ENCODE results near the gene SPARCL1. TPM values are rescaled to one million over a fixed set of nuclear protein-coding genes. Genes with fewer than 3 reads are reported as not detected.

SPARCL1 gene
- total and polyA plus RNA-seq, 2 experiments from 2014 or later, result 1.5 to 2.4 TPM

DNA sequence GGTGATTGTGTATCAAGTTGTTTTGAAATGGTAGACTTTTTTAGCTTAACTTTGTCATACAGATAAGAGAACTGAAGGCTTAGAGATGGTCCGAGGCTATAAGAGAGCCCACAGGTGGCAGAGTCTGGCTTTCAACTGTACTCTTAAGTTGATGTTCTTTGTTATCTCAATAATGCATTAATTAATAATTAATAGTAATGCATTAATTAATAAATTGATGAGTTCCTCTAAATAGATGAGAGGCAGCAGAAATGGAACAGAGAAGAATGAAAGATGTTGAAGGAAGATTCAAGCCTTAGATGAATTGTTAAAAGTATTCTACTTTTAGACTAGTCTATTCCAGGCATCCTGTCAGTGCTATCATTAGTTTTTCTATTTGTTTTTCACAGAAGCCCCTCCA is 84.4 kb downstream of the SPARCL1 start (continued):
- TF ChIP-seq NANOG (IDR thresholded peaks at IDR 0.05; ENCODE audit: borderline replicate concordance) (no peak), JUNB (IDR thresholded peaks at IDR 0.05; ENCODE audit: unreplicated experiment) (no peak)

DNA sequence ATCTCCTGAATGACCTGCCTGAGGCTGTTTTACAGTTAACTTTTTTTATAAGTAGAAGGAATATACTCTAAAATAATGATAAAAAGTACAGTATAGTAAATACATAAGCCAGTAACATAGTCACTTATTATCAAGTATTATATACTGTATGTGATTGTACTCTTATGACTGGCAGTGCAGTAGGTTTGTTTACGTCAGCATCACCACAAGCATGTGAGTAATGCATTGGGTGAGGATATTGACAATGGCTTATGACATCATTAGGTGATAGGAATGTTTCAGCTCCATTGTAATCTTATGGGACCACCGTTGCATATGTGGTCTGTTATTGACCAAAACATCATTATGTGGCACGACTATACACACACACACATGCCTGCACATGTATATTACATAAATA is 86.3 kb downstream of the SPARCL1 start:
- Mint-ChIP-seq H3K36me3 (ENCODE audit: low read depth) (peaks cover 27% of the 10 kb centered on the region), H3K9me3 (no peaks in the 10 kb centered on the region), H3K4me3 (no peak overlapping the region), H3K4me1 (no peaks in the 10 kb centered on the region), H3K27me3 (ENCODE audit: insufficient read depth, low read depth, poor library complexity) (peaks cover 3% of the 10 kb centered on the region), H3K27ac (no peak overlapping the region)
- H3K27me3 ChIP-seq (ENCODE audit: insufficient read depth), result no peaks in the 10 kb centered on the region
- DNase-seq (ENCODE audit: low spot score) (no peak), ATAC-seq (no peak)
- H3F3A ChIP-seq (replicated peaks; ENCODE audit: low read depth), result no peaks in the 10 kb centered on the region
- no peaks in the 10 kb centered on the region for H3K9me2 ChIP-seq (ENCODE audit: insufficient read depth)
- H2AFZ ChIP-seq, result no peak overlapping the region
- H3K4me2 ChIP-seq, result no peak overlapping the region
- H3K4me1 ChIP-seq (ENCODE audit: insufficient read depth), result no peaks in the 10 kb centered on the region
- peaks cover 11% of the 10 kb centered on the region for H4K20me1 ChIP-seq (replicated peaks; ENCODE audit: insufficient read depth)
- no peak overlapping the region for H3K27ac ChIP-seq (ENCODE audit: low read depth)
- H3K36me3 ChIP-seq (ENCODE audit: insufficient read depth), result peaks cover 15% of the 10 kb centered on the region; the same call in 1 of the 2 replicates
- no peak for TF ChIP-seq POLR2AphosphoS5 (IDR thresholded peaks at IDR 0.05; ENCODE audit: low read depth)
- no peak for TF ChIP-seq STAT1 (IDR thresholded peaks at IDR 0.05; ENCODE audit: unreplicated experiment)
- no peak for TF ChIP-seq NANOG (IDR thresholded peaks at IDR 0.05; ENCODE audit: borderline replicate concordance)
- TF ChIP-seq ZNF114 (CRISPR knock-in tag; IDR thresholded peaks at IDR 0.05), result no peak
- TF ChIP-seq, protein P1, sequence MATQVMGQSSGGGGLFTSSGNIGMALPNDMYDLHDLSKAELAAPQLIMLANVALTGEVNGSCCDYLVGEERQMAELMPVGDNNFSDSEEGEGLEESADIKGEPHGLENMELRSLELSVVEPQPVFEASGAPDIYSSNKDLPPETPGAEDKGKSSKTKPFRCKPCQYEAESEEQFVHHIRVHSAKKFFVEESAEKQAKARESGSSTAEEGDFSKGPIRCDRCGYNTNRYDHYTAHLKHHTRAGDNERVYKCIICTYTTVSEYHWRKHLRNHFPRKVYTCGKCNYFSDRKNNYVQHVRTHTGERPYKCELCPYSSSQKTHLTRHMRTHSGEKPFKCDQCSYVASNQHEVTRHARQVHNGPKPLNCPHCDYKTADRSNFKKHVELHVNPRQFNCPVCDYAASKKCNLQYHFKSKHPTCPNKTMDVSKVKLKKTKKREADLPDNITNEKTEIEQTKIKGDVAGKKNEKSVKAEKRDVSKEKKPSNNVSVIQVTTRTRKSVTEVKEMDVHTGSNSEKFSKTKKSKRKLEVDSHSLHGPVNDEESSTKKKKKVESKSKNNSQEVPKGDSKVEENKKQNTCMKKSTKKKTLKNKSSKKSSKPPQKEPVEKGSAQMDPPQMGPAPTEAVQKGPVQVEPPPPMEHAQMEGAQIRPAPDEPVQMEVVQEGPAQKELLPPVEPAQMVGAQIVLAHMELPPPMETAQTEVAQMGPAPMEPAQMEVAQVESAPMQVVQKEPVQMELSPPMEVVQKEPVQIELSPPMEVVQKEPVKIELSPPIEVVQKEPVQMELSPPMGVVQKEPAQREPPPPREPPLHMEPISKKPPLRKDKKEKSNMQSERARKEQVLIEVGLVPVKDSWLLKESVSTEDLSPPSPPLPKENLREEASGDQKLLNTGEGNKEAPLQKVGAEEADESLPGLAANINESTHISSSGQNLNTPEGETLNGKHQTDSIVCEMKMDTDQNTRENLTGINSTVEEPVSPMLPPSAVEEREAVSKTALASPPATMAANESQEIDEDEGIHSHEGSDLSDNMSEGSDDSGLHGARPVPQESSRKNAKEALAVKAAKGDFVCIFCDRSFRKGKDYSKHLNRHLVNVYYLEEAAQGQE (IDR thresholded peaks at IDR 0.05; ENCODE audit: unreplicated experiment), result no peak
- TF ChIP-seq ZNF331 (CRISPR knock-in tag; IDR thresholded peaks at IDR 0.05; ENCODE audit: low read depth), result no peak
- TF ChIP-seq CREB1 (CRISPR knock-in tag; IDR thresholded peaks at IDR 0.05; ENCODE audit: low read depth), result no peak
- TF ChIP-seq, protein P2, sequence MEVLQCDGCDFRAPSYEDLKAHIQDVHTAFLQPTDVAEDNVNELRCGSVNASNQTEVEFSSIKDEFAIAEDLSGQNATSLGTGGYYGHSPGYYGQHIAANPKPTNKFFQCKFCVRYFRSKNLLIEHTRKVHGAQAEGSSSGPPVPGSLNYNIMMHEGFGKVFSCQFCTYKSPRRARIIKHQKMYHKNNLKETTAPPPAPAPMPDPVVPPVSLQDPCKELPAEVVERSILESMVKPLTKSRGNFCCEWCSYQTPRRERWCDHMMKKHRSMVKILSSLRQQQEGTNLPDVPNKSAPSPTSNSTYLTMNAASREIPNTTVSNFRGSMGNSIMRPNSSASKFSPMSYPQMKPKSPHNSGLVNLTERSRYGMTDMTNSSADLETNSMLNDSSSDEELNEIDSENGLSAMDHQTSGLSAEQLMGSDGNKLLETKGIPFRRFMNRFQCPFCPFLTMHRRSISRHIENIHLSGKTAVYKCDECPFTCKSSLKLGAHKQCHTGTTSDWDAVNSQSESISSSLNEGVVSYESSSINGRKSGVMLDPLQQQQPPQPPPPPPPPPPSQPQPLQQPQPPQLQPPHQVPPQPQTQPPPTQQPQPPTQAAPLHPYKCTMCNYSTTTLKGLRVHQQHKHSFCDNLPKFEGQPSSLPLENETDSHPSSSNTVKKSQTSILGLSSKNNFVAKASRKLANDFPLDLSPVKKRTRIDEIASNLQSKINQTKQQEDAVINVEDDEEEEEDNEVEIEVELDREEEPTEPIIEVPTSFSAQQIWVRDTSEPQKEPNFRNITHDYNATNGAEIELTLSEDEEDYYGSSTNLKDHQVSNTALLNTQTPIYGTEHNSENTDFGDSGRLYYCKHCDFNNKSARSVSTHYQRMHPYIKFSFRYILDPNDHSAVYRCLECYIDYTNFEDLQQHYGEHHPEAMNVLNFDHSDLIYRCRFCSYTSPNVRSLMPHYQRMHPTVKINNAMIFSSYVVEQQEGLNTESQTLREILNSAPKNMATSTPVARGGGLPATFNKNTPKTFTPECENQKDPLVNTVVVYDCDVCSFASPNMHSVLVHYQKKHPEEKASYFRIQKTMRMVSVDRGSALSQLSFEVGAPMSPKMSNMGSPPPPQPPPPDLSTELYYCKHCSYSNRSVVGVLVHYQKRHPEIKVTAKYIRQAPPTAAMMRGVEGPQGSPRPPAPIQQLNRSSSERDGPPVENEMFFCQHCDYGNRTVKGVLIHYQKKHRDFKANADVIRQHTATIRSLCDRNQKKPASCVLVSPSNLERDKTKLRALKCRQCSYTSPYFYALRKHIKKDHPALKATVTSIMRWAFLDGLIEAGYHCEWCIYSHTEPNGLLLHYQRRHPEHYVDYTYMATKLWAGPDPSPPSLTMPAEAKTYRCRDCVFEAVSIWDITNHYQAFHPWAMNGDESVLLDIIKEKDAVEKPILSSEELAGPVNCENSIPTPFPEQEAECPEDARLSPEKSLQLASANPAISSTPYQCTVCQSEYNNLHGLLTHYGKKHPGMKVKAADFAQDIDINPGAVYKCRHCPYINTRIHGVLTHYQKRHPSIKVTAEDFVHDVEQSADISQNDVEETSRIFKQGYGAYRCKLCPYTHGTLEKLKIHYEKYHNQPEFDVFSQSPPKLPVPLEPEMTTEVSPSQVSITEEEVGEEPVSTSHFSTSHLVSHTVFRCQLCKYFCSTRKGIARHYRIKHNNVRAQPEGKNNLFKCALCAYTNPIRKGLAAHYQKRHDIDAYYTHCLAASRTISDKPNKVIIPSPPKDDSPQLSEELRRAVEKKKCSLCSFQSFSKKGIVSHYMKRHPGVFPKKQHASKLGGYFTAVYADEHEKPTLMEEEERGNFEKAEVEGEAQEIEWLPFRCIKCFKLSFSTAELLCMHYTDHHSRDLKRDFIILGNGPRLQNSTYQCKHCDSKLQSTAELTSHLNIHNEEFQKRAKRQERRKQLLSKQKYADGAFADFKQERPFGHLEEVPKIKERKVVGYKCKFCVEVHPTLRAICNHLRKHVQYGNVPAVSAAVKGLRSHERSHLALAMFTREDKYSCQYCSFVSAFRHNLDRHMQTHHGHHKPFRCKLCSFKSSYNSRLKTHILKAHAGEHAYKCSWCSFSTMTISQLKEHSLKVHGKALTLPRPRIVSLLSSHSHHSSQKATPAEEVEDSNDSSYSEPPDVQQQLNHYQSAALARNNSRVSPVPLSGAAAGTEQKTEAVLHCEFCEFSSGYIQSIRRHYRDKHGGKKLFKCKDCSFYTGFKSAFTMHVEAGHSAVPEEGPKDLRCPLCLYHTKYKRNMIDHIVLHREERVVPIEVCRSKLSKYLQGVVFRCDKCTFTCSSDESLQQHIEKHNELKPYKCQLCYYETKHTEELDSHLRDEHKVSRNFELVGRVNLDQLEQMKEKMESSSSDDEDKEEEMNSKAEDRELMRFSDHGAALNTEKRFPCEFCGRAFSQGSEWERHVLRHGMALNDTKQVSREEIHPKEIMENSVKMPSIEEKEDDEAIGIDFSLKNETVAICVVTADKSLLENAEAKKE (CRISPR knock-in tag; IDR thresholded peaks at IDR 0.05), result no peak
- TF ChIP-seq, protein P3, sequence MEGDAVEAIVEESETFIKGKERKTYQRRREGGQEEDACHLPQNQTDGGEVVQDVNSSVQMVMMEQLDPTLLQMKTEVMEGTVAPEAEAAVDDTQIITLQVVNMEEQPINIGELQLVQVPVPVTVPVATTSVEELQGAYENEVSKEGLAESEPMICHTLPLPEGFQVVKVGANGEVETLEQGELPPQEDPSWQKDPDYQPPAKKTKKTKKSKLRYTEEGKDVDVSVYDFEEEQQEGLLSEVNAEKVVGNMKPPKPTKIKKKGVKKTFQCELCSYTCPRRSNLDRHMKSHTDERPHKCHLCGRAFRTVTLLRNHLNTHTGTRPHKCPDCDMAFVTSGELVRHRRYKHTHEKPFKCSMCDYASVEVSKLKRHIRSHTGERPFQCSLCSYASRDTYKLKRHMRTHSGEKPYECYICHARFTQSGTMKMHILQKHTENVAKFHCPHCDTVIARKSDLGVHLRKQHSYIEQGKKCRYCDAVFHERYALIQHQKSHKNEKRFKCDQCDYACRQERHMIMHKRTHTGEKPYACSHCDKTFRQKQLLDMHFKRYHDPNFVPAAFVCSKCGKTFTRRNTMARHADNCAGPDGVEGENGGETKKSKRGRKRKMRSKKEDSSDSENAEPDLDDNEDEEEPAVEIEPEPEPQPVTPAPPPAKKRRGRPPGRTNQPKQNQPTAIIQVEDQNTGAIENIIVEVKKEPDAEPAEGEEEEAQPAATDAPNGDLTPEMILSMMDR (conservative IDR thresholded peaks at IDR 0.05; ENCODE audit: low read depth in 2 of 2), result no peak
- H3K79me2 ChIP-seq (replicated peaks; ENCODE audit: insufficient read depth), result no peaks in the 10 kb centered on the region; the same call in 1 of the 2 replicates
- H3K4me3 ChIP-seq, result no peak overlapping the region
